ENCODE measurements around the gene ANKRD29.

Gene ANKRD29

DNA sequence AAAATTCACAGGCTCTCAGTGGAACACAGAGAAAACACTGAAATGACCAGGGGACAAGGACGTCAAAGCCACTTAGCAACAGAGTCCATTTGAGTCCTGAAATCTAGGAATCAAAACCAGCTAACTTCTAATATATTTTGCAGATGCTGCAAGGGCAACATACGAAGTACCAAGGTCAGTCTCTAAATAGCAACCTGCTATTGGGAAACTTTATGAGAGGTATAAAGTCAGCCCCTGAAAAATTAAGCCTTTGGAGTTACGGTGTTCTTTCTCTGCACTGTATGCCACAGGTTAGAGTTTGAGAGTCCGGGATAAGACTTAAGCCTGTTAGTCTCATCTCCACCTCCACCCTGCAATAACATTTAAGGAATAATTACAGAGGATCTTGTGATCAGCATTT, 89.7 kb downstream of the ANKRD29 start:
- Histone ChIP-seq H3K4me3 (ENCODE audit: low read length, poor library complexity, severe bottlenecking) (no peak overlapping the region), H3K27me3 (ENCODE audit: insufficient read depth, low read length, poor library complexity, severe bottlenecking) (no peaks in the 10 kb centered on the region), H3K9ac (ENCODE audit: low read depth, low read length, poor library complexity, severe bottlenecking) (no peak overlapping the region), H3K9me3 (ENCODE audit: insufficient read depth, low read depth, low read length) (no peaks in the 10 kb centered on the region), H3K36me3 (ENCODE audit: insufficient read depth, low read length) (peaks cover 42% of the 10 kb centered on the region), H4K20me1 (ENCODE audit: insufficient read depth, low read length, poor library complexity, severe bottlenecking) (no peaks in the 10 kb centered on the region), H3K9me2 (replicated peaks; ENCODE audit: low read depth, low read length) (no peaks in the 10 kb centered on the region), H3F3A (ENCODE audit: low read depth) (no peaks in the 10 kb centered on the region), H3K79me2 (ENCODE audit: insufficient read depth, low read length) (peaks cover 4% of the 10 kb centered on the region; the same call in 1 of the 2 replicates), H3K4me2 (ENCODE audit: low read depth, low read length, poor library complexity, severe bottlenecking) (no peak overlapping the region), H3K4me1 (ENCODE audit: insufficient read depth, low read length, poor library complexity, severe bottlenecking) (peaks cover 16% of the 10 kb centered on the region), H2AFZ (ENCODE audit: low read length) (no peak overlapping the region)
- TF ChIP-seq, protein P1, sequence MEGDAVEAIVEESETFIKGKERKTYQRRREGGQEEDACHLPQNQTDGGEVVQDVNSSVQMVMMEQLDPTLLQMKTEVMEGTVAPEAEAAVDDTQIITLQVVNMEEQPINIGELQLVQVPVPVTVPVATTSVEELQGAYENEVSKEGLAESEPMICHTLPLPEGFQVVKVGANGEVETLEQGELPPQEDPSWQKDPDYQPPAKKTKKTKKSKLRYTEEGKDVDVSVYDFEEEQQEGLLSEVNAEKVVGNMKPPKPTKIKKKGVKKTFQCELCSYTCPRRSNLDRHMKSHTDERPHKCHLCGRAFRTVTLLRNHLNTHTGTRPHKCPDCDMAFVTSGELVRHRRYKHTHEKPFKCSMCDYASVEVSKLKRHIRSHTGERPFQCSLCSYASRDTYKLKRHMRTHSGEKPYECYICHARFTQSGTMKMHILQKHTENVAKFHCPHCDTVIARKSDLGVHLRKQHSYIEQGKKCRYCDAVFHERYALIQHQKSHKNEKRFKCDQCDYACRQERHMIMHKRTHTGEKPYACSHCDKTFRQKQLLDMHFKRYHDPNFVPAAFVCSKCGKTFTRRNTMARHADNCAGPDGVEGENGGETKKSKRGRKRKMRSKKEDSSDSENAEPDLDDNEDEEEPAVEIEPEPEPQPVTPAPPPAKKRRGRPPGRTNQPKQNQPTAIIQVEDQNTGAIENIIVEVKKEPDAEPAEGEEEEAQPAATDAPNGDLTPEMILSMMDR (conservative IDR thresholded peaks at IDR 0.05; ENCODE audit: low read length) = no peak
- no peak for TF ChIP-seq EZH2phosphoT487 (IDR thresholded peaks at IDR 0.05; ENCODE audit: borderline replicate concordance)

DNA sequence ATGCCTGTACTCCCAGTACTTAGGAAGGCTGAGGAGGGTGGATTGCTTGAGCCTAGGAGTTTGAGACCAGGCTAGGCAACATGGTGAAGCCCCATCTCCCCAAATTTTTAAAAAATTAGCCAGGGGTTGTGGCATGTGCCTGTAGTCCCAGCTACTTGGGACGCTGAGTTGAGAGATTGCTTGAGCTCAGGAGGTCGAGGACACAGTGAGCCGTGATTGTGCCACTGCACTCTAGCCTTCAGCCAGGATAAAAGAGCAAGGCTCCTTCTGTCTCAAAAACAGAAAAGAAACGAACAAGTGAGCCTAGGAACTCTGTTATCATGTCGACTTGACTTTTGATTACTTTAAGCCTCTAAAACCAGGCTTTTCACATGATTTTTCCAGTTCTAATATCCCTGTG, 90.1 kb downstream of the ANKRD29 start:
- H3K4me3 ChIP-seq (ENCODE audit: low read length, poor library complexity, severe bottlenecking) = no peak overlapping the region
- no peaks in the 10 kb centered on the region for H3K27me3 ChIP-seq (ENCODE audit: insufficient read depth, low read length, poor library complexity, severe bottlenecking)
- H3K4me1 ChIP-seq (ENCODE audit: insufficient read depth, low read length, poor library complexity, severe bottlenecking) = peaks cover 16% of the 10 kb centered on the region
- TF ChIP-seq, protein P1 (conservative IDR thresholded peaks at IDR 0.05; ENCODE audit: low read length) = no peak
- TF ChIP-seq EZH2phosphoT487 (IDR thresholded peaks at IDR 0.05; ENCODE audit: borderline replicate concordance) = no peak
- H3K9ac ChIP-seq (ENCODE audit: low read depth, low read length, poor library complexity, severe bottlenecking) = no peak overlapping the region
- H3K36me3 ChIP-seq (ENCODE audit: insufficient read depth, low read length) = peaks cover 44% of the 10 kb centered on the region
- H3K79me2 ChIP-seq (ENCODE audit: insufficient read depth, low read length) = 0 out of 2 replicates have a peak, but pooled peaks cover 4% of the 10 kb centered on the region
- H3F3A ChIP-seq (ENCODE audit: low read depth) = no peaks in the 10 kb centered on the region
- no peaks in the 10 kb centered on the region for H3K9me2 ChIP-seq (replicated peaks; ENCODE audit: low read depth, low read length)
- H2AFZ ChIP-seq (ENCODE audit: low read length) = no peak overlapping the region
- no peaks in the 10 kb centered on the region for H3K9me3 ChIP-seq (ENCODE audit: insufficient read depth, low read depth, low read length)
- H3K4me2 ChIP-seq (ENCODE audit: low read depth, low read length, poor library complexity, severe bottlenecking) = no peak overlapping the region
- H4K20me1 ChIP-seq (ENCODE audit: insufficient read depth, low read length, poor library complexity, severe bottlenecking) = no peaks in the 10 kb centered on the region

DNA sequence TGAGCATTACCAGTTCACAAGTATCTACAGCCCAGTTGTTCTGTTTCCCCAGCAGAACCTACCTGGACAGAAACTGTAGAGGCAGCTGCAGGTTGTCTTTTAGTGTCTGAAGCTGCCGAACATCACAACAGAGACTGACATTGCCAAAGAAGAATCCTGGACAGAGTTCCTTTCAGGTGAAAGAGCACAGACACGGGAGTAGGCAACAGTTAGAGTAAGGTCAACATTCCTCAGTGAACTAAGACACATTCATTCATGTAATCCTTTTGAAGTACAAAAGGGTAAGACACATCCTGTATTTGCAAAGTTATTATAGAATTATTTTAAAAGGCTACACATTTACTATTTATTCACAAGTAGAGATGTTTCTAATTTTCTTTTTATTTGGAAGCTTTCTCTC, 90.7 kb downstream of the ANKRD29 start:
- H3K36me3 ChIP-seq (ENCODE audit: insufficient read depth, low read length) = peaks cover 50% of the 10 kb centered on the region
- no peak overlapping the region for H3K9ac ChIP-seq (ENCODE audit: low read depth, low read length, poor library complexity, severe bottlenecking)
- no peaks in the 10 kb centered on the region for H3K9me3 ChIP-seq (ENCODE audit: insufficient read depth, low read depth, low read length)
- TF ChIP-seq, protein P1 (conservative IDR thresholded peaks at IDR 0.05; ENCODE audit: low read length) = no peak
- TF ChIP-seq EZH2phosphoT487 (IDR thresholded peaks at IDR 0.05; ENCODE audit: borderline replicate concordance) = no peak
- no peak overlapping the region for H3K4me3 ChIP-seq (ENCODE audit: low read length, poor library complexity, severe bottlenecking)
- H3K27me3 ChIP-seq (ENCODE audit: insufficient read depth, low read length, poor library complexity, severe bottlenecking) = no peaks in the 10 kb centered on the region
- no peaks in the 10 kb centered on the region for H4K20me1 ChIP-seq (ENCODE audit: insufficient read depth, low read length, poor library complexity, severe bottlenecking)
- no peak overlapping the region for H3K4me2 ChIP-seq (ENCODE audit: low read depth, low read length, poor library complexity, severe bottlenecking)
- no peaks in the 10 kb centered on the region for H3F3A ChIP-seq (ENCODE audit: low read depth)
- H3K9me2 ChIP-seq (replicated peaks; ENCODE audit: low read depth, low read length) = no peaks in the 10 kb centered on the region
- no peak overlapping the region for H2AFZ ChIP-seq (ENCODE audit: low read length)
- H3K79me2 ChIP-seq (ENCODE audit: insufficient read depth, low read length) = 0 out of 2 replicates have a peak, but pooled peaks cover 4% of the 10 kb centered on the region
- H3K4me1 ChIP-seq (ENCODE audit: insufficient read depth, low read length, poor library complexity, severe bottlenecking) = peaks cover 16% of the 10 kb centered on the region

Measured in Loucy (cell line).